Fibroblast of mammary gland (primary cell): ENCODE results near the gene FRAT2.

Experiments
- DNase-seq: peaks from one replicate; pipeline ENCODE4 v3.0.0-alpha.2; 2010; ENCODE audit warnings: low read depth
- H3K4me3 ChIP-seq: 2 replicates; pipeline ENCODE4 v1.5.1; 2011; ENCODE audit warnings: low read depth, mild to moderate bottlenecking, low read length, moderate library complexity; ENCODE audit not compliant: control insufficient read depth
- TF ChIP-seq, protein P1 (sequence below): conservative IDR thresholded peaks from 2 replicates; pipeline ENCODE4 v1.5.1; 2011; ENCODE audit warnings: low read depth, low read length, inconsistent platforms; ENCODE audit not compliant: control insufficient read depth, insufficient read depth

The FRAT2 gene

DNA sequence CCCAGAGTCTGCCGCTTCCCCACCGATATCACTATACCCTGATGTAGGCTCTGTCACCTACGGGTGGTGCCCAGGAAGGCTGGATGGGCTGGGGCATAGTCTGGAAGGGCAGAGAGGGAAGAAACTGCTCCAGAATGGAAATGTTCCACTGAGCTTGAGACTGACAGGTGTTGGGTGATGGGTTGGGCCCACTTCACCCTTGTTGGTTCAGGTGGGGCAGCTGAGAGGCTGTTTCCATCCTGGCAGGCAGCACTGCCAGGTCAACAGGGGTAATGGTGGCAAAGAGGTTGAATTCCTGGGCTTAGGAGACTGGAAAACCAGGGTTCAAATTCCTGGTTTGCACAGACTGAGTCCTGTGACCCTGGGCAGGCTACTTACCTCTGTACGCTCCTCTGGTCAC lies 28.5 kb upstream of the FRAT2 start:
- H3K4me3 ChIP-seq, result no peak overlapping the region
- no peak for DNase-seq
- TF ChIP-seq, protein P1, sequence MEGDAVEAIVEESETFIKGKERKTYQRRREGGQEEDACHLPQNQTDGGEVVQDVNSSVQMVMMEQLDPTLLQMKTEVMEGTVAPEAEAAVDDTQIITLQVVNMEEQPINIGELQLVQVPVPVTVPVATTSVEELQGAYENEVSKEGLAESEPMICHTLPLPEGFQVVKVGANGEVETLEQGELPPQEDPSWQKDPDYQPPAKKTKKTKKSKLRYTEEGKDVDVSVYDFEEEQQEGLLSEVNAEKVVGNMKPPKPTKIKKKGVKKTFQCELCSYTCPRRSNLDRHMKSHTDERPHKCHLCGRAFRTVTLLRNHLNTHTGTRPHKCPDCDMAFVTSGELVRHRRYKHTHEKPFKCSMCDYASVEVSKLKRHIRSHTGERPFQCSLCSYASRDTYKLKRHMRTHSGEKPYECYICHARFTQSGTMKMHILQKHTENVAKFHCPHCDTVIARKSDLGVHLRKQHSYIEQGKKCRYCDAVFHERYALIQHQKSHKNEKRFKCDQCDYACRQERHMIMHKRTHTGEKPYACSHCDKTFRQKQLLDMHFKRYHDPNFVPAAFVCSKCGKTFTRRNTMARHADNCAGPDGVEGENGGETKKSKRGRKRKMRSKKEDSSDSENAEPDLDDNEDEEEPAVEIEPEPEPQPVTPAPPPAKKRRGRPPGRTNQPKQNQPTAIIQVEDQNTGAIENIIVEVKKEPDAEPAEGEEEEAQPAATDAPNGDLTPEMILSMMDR, result no peak

- TF ChIP-seq, protein P1, result no peak
- no peak overlapping the region for H3K4me3 ChIP-seq
- no peak for DNase-seq
These were observed 27.9 kb upstream of the FRAT2 start for GRCh38 chr10:97362310-97363033.

DNA sequence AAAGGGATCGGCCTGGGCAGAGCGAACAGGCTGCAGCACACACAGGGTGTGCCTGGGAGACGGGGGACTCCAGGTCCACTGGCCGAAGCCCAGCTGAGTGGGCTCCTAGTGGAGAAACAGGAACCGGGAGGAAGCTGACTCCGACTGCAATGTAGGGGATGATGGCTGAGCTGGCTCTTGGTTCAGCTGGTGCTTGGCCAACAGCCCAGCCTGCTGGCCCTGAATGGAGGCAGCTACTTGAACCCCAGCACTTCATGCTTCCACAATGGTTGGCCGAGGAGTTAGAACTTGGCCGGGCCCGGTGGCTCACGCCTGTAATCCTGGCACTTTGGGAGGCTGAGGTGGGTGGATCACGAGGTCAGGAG lies 27.0 kb upstream of the FRAT2 start:
- no peak for DNase-seq
- H3K4me3 ChIP-seq, result no peak overlapping the region
- TF ChIP-seq, protein P1, result no peak

DNA sequence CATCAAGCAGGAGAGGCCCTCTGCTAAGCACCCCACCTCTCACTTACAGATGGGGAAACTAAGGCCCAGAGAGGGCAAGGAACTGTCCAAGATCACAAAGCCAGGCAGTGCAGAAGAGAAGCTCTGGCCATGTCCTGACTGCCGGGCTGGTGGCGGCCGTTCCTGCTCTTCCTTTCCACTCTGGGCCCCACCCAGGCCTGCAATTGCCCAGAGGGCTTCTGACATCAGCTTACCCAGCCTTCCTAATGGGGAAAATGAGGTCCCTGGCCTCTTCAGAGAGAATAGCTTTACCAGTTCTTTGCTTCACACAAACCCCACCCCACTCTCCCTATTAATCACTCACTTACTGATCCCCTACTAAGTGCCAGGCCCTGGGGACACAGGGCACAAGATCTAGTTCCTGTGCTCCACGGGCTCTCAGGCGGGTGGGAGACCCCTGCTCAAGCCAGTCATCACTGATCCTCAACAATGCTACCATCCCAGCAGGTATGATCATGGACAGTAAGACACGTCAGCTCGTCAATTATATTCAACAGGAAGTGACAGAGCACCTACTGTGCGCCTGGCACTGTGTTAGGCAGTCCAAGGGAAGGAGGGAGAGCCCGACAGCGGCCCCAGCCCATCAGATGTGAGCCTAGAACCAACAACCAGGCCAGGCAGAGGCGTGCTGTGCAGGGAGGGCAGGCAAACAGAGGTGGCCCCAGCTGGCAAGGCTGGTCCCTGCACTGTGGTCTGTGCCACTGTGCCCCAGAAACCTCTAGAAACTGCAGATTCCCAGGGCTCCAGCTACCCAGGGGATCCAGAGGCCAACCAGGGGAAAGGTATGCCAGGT lies 26.4 kb upstream of the FRAT2 start:
- TF ChIP-seq, protein P1, result no peak
- no peak overlapping the region for H3K4me3 ChIP-seq
- no peak for DNase-seq

DNA sequence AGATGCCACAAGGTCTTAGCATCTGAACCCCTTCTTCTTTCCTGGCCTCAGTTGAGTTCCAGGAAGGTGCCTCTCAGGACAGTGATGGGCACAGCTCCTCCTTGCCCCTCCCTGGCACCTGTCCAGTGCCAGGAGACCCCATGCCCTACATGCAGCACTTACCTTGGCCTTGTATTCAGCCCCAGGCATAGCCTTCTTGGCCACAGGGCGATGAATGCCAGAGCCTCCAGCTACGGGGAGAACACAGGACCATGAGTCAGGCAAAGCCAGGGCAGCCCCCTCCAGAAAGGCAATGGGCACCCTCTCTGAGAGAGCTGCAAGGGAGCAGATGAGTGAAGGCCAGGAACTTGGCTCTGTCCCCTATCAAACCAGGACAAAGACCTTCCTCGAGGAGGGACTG lies 24.3 kb upstream of the FRAT2 start:
- TF ChIP-seq, protein P1, result no peak
- DNase-seq, result no peak
- H3K4me3 ChIP-seq, result no peak overlapping the region

DNA sequence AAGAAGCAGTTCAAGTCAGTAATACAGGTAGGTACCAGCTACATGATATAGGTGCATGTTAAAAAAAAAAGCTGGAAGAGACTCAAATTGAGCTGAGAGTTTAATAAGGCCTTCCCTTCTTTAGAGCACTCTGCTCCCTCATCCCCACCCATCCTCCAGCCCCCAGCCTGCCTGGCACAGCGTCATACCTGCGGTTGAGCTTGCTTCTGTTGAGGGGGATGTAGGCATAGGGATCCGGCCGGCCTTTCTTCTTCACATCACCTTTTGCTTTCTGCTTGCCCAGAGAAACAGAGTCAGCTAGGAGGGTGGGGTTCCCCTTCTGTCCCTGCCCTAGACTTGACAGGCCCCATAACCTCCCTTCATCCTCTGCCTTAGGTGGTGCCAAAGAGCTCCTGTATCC lies 23.8 kb upstream of the FRAT2 start:
- TF ChIP-seq, protein P1, result no peak
- H3K4me3 ChIP-seq, result no peak overlapping the region
- DNase-seq, result no peak

DNA sequence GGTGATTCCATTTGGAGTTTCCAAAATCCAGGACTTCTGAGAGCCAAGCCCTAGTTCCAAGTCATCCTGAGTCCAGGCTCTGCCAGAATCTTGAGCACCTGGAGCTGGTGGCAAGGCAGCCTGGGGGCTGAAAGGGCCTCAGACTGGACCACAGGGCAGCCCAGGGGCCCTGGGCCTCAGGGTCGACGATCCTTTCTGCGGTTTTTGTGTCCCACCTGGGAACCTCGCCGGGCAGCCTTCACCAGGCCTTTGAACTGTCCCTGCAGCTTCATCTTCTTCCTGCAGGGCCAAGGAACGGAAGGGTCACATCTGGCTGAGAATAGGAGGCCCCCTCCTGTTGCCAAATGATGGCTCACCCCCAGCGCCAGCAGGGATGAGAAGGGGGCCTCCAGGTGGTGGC lies 22.4 kb upstream of the FRAT2 start:
- H3K4me3 ChIP-seq, result no peak overlapping the region
- no peak for DNase-seq

More for the DNA sequence above, 22.4 kb upstream of the FRAT2 start:
- TF ChIP-seq, protein P1, result no peak
